ENCODE measurements around the gene IPO9. TPM values are rescaled to one million over a fixed set of nuclear protein-coding genes. Genes with fewer than 3 reads are reported as not detected.

The IPO9 gene
- total and polyA plus RNA-seq, 10 of the 15 experiments (the other 5 are each of a cell fraction or from before 2014, with no cell fraction given), result 19.1 to 77.3 (median 34.1) TPM

DNA sequence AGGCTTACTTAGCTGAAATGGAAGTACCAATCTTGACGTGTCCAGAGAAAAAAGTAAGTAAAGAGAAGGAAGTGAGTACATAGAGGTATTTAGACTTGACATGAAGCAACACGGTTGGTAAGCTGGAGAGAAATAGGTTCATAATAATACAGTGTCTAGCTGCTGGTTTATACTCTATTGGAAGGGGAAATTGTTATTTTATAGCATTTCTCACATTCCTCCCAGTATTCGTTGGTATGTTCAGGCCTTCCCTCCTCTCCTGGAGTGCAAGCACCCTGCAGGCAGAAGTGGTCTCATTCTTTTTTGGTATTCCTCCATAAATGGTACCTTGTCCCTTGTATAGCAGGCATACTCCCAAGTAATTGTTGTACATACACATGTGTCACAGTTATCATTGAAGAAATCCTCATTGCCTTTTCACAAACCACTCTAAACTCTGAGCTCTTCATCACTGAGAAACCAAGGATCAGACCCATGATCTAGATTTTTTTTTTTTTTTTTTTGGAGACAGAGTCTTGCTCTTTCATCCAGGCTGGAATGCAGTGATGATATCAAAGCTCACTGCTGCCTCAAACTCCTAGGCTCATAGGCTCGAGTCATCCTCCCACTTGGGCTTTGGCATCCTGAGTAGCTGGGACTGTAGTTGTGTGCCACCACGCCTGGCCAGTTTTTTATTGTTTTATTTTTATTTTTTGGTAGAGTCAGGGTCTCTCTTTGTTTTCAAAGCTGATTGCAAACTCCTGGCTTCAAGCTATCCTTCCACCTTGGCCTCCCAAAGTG lies 9.8 kb upstream of the IPO9 start:
- BruUV-seq (replicated peaks), result no TSS peak
- no peak for DNase-seq (ENCODE audit: low read depth, low spot score)
- Histone ChIP-seq H3K9me3 (replicated peaks; ENCODE audit: control insufficient read depth, insufficient read depth, low read length) (no peaks in the 10 kb centered on the region), H3K4me3 (no peak overlapping the region), H3K79me2 (ENCODE audit: control insufficient read depth, insufficient read depth, low read length) (no peaks in the 10 kb centered on the region), H3K27ac (ENCODE audit: control insufficient read depth, insufficient read depth) (no peak overlapping the region), H2AFZ (ENCODE audit: control insufficient read depth, low read depth, low read length) (no peak overlapping the region), H3K9ac (ENCODE audit: control insufficient read depth, insufficient read depth, low read length) (no peak overlapping the region), H4K20me1 (ENCODE audit: control insufficient read depth, insufficient read depth) (no peaks in the 10 kb centered on the region; the same call in 1 of the 2 replicates), H3K4me1 (ENCODE audit: control insufficient read depth, insufficient read depth, low read length) (no peaks in the 10 kb centered on the region), H3K36me3 (ENCODE audit: control insufficient read depth in 2 of 2, insufficient read depth in 2 of 2, low read length in 1 of 2) (no peaks in the 10 kb centered on the region), H3K27me3 (replicated peaks in 1 of 2; ENCODE audit: control insufficient read depth in 2 of 2, insufficient read depth in 2 of 2, low read length in 1 of 2) (no peaks in the 10 kb centered on the region), H3K4me2 (ENCODE audit: control insufficient read depth, insufficient read depth) (no peak overlapping the region)
- ChIA-PET SMC1A (ENCODE audit: uncharacterized antibody, unreplicated experiment) (no interaction called here), CTCF (interaction anchor here (1.1 to 1.8 kb wide), 4 partner anchors 9 to 259 kb away, joined by 3 to 9 read pairs (median 6); partner anchors contain the start of gene IPO9), POLR2A (interaction anchor here (0.7 kb wide), 1 partner anchor 629 kb away, joined by 5 read pairs; the partner anchor contains the start of gene IGFN1), RAD21 (ENCODE audit: unreplicated experiment) (interaction anchor here (0.7 to 1.0 kb wide), 2 partner anchors 196 to 260 kb away, joined by 3 read pairs; no protein-coding TSS in a partner anchor)
- no peak for ATAC-seq
- intact Hi-C loops (cut with micrococcal nuclease; ENCODE audit: unreplicated experiment) (no loop called here), in situ Hi-C loops (cut with MboI) (no loop called here)
- no peak for FAIRE-seq
- 34% methylated on average over 5 of the region's 5 CpGs for WGBS (ENCODE audit: insufficient coverage, insufficient replicate concordance, low lambda C conversion rate, missing lambda C conversion rate)
- TF ChIP-seq RB1 (IDR thresholded peaks at IDR 0.05; ENCODE audit: borderline replicate concordance) (no peak), HDGF (IDR thresholded peaks at IDR 0.05) (no peak), ZNF384 (IDR thresholded peaks at IDR 0.05; ENCODE audit: borderline replicate concordance, low read depth, low read length) (no peak), GABPA (IDR thresholded peaks at IDR 0.05; ENCODE audit: low read depth) (no peak), MTA2 (IDR thresholded peaks at IDR 0.05; ENCODE audit: low read depth) (no peak), MYC (IDR thresholded peaks at IDR 0.05; ENCODE audit: insufficient read depth, insufficient read length, insufficient replicate concordance, low read length, severe bottlenecking) (no peak), MEF2B (IDR thresholded peaks at IDR 0.05; ENCODE audit: partially characterized antibody, poor library complexity, severe bottlenecking) (no peak)
- TF ChIP-seq, protein P1, sequence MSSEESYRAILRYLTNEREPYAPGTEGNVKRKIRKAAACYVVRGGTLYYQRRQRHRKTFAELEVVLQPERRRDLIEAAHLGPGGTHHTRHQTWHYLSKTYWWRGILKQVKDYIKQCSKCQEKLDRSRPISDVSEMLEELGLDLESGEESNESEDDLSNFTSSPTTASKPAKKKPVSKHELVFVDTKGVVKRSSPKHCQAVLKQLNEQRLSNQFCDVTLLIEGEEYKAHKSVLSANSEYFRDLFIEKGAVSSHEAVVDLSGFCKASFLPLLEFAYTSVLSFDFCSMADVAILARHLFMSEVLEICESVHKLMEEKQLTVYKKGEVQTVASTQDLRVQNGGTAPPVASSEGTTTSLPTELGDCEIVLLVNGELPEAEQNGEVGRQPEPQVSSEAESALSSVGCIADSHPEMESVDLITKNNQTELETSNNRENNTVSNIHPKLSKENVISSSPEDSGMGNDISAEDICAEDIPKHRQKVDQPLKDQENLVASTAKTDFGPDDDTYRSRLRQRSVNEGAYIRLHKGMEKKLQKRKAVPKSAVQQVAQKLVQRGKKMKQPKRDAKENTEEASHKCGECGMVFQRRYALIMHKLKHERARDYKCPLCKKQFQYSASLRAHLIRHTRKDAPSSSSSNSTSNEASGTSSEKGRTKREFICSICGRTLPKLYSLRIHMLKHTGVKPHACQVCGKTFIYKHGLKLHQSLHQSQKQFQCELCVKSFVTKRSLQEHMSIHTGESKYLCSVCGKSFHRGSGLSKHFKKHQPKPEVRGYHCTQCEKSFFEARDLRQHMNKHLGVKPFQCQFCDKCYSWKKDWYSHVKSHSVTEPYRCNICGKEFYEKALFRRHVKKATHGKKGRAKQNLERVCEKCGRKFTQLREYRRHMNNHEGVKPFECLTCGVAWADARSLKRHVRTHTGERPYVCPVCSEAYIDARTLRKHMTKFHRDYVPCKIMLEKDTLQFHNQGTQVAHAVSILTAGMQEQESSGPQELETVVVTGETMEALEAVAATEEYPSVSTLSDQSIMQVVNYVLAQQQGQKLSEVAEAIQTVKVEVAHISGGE (CRISPR knock-in tag; IDR thresholded peaks at IDR 0.05), result no peak
- TF ChIP-seq, protein P2, sequence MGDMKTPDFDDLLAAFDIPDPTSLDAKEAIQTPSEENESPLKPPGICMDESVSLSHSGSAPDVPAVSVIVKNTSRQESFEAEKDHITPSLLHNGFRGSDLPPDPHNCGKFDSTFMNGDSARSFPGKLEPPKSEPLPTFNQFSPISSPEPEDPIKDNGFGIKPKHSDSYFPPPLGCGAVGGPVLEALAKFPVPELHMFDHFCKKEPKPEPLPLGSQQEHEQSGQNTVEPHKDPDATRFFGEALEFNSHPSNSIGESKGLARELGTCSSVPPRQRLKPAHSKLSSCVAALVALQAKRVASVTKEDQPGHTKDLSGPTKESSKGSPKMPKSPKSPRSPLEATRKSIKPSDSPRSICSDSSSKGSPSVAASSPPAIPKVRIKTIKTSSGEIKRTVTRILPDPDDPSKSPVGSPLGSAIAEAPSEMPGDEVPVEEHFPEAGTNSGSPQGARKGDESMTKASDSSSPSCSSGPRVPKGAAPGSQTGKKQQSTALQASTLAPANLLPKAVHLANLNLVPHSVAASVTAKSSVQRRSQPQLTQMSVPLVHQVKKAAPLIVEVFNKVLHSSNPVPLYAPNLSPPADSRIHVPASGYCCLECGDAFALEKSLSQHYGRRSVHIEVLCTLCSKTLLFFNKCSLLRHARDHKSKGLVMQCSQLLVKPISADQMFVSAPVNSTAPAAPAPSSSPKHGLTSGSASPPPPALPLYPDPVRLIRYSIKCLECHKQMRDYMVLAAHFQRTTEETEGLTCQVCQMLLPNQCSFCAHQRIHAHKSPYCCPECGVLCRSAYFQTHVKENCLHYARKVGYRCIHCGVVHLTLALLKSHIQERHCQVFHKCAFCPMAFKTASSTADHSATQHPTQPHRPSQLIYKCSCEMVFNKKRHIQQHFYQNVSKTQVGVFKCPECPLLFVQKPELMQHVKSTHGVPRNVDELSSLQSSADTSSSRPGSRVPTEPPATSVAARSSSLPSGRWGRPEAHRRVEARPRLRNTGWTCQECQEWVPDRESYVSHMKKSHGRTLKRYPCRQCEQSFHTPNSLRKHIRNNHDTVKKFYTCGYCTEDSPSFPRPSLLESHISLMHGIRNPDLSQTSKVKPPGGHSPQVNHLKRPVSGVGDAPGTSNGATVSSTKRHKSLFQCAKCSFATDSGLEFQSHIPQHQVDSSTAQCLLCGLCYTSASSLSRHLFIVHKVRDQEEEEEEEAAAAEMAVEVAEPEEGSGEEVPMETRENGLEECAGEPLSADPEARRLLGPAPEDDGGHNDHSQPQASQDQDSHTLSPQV (IDR thresholded peaks at IDR 0.05), result no peak
- TF ChIP-seq, protein P3, sequence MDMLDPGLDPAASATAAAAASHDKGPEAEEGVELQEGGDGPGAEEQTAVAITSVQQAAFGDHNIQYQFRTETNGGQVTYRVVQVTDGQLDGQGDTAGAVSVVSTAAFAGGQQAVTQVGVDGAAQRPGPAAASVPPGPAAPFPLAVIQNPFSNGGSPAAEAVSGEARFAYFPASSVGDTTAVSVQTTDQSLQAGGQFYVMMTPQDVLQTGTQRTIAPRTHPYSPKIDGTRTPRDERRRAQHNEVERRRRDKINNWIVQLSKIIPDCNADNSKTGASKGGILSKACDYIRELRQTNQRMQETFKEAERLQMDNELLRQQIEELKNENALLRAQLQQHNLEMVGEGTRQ (IDR thresholded peaks at IDR 0.05; ENCODE audit: borderline replicate concordance, low read depth, low read length), result no peak
- TF ChIP-seq, protein P4, sequence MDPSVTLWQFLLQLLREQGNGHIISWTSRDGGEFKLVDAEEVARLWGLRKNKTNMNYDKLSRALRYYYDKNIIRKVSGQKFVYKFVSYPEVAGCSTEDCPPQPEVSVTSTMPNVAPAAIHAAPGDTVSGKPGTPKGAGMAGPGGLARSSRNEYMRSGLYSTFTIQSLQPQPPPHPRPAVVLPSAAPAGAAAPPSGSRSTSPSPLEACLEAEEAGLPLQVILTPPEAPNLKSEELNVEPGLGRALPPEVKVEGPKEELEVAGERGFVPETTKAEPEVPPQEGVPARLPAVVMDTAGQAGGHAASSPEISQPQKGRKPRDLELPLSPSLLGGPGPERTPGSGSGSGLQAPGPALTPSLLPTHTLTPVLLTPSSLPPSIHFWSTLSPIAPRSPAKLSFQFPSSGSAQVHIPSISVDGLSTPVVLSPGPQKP (IDR thresholded peaks at IDR 0.05; ENCODE audit: low read depth, low read length), result no peak

Measured in GM12878 (cell line).